A673 (cell line): ENCODE data around the gene APCDD1L. TPM values are rescaled to one million over a fixed set of nuclear protein-coding genes. Genes with fewer than 3 reads are reported as not detected.

ENCODE experiments used
- BruUV-seq: library from RNA; stranded (reverse); fragments of 400-500 nt; replicated peaks from 2 replicates; lab custom pipeline; 2021; lab: Mats Ljungman, UMichigan
- CTCF ChIA-PET: fragments of 300-600 bp; sonication (Branson Sonifier 250); formaldehyde crosslinking; loops from one replicate; lab custom pipeline; 2022; ENCODE audit warnings: antibody characterized with exemption; lab: Charles Lee
- POLR2A ChIA-PET: fragments of 300-600 bp; sonication (Branson Sonifier 250); formaldehyde crosslinking; loops from one replicate; lab custom pipeline; 2022; ENCODE audit warnings: antibody characterized with exemption; ENCODE audit not compliant: low non-redundant PET; lab: Charles Lee
- DNase-seq: peaks from one replicate; pipeline ENCODE4 v3.0.0-alpha.2; 2015; ENCODE audit warnings: low spot score
- H3K27ac ChIP-seq: fragments of 200-600 bp; sonication (generic); 2 replicates; pipeline ENCODE4 v1.5.1; 2016; ENCODE audit warnings: mixed run types, low read depth, mild to moderate bottlenecking, mixed read lengths, antibody characterized with exemption, low read length; ENCODE audit not compliant: poor library complexity, severe bottlenecking
- H3K27me3 ChIP-seq: fragments of 200-600 bp; sonication (generic); replicated peaks from 2 replicates; pipeline ENCODE4 v1.6.1; 2017; ENCODE audit warnings: mixed run types, low read depth, mild to moderate bottlenecking, mixed read lengths, antibody characterized with exemption, low read length; ENCODE audit not compliant: insufficient read depth, poor library complexity
- H3K36me3 ChIP-seq: fragments of 200-600 bp; sonication (generic); 2 replicates; pipeline ENCODE4 v1.6.1; 2016; ENCODE audit warnings: mixed run types, mild to moderate bottlenecking, mixed read lengths, antibody characterized with exemption, low read length; ENCODE audit not compliant: insufficient read depth, poor library complexity, severe bottlenecking
- H3K4me1 ChIP-seq: fragments of 200-600 bp; sonication (generic); 2 replicates; pipeline ENCODE4 v1.6.1; 2017; ENCODE audit warnings: mixed run types, mild to moderate bottlenecking, mixed read lengths, antibody characterized with exemption, low read length; ENCODE audit not compliant: insufficient read depth, poor library complexity, severe bottlenecking
- H3K4me3 ChIP-seq: fragments of 200-600 bp; sonication (generic); 2 replicates; pipeline ENCODE4 v1.5.1; 2016; ENCODE audit warnings: low read depth, mixed run types, mild to moderate bottlenecking, mixed read lengths, low read length; ENCODE audit not compliant: poor library complexity, severe bottlenecking
- H3K9me3 ChIP-seq: fragments of 200-600 bp; sonication (generic); 2 replicates; pipeline ENCODE4 v1.6.1; 2016; ENCODE audit warnings: mixed run types, low read depth, mild to moderate bottlenecking, mixed read lengths, antibody characterized with exemption, low read length; ENCODE audit not compliant: poor library complexity, severe bottlenecking
- CTCF ChIP-seq: fragments of 300-800, 200-600 bp; sonication (generic); conservative IDR thresholded peaks from 2 replicates; pipeline ENCODE4 v1.5.1; 2017; ENCODE audit warnings: low read depth, mild to moderate bottlenecking, antibody characterized with exemption, low read length, moderate library complexity, mixed read lengths
- EZH2 ChIP-seq: fragments of 200-600 bp; sonication (generic); IDR thresholded peaks from 2 replicates; pipeline ENCODE4 v1.6.1; 2017; ENCODE audit warnings: borderline replicate concordance, low read depth, mild to moderate bottlenecking, mixed read lengths, antibody characterized with exemption, low read length; ENCODE audit not compliant: poor library complexity, severe bottlenecking
- intact Hi-C: fragments of 100-400 bp; cut with micrococcal nuclease; formaldehyde crosslinking; loops from one replicate; pipeline ENCODE4 v1.10.0; 2022; ENCODE audit not compliant: unreplicated experiment
- total RNA-seq: library from RNA; stranded (reverse); gene quantifications from 2 replicates; pipeline ENCODE4 v1.2.3, GENCODE V29; 2021

The APCDD1L gene
- total RNA-seq, 1 experiment from 2014 or later = not detected

GRCh38 chr20:58449681-58450221 is 65.4 kb downstream of the APCDD1L start:
- ChIA-PET CTCF (no interaction called here), POLR2A (no interaction called here)
- no peak for DNase-seq
- Histone ChIP-seq H3K27me3 (no peaks in the 10 kb centered on the region), H3K9me3 (no peaks in the 10 kb centered on the region), H3K27ac (no peak overlapping the region), H3K4me3 (no peak overlapping the region), H3K4me1 (no peaks in the 10 kb centered on the region), H3K36me3 (peaks cover 13% of the 10 kb centered on the region)
- TF ChIP-seq CTCF (no peak), EZH2 (no peak)
- intact Hi-C loops = loop anchor here (10.0 kb wide), 1 partner anchor 125 kb away; no protein-coding TSS in a partner anchor
- no TSS peak for BruUV-seq

- Histone ChIP-seq H3K36me3 (peaks cover 20% of the 10 kb centered on the region), H3K27ac (no peak overlapping the region), H3K9me3 (no peaks in the 10 kb centered on the region), H3K4me3 (no peak overlapping the region), H3K27me3 (no peaks in the 10 kb centered on the region), H3K4me1 (no peaks in the 10 kb centered on the region)
- intact Hi-C loops = loop anchor here (10.0 kb wide), 1 partner anchor 124 kb away; no protein-coding TSS in a partner anchor
- no peak for TF ChIP-seq CTCF
- TF ChIP-seq EZH2 = no peak
- BruUV-seq = no TSS peak
- CTCF ChIA-PET = no interaction called here
- no peak for DNase-seq
- POLR2A ChIA-PET = no interaction called here
These were observed 66.2 kb downstream of the APCDD1L start for GRCh38 chr20:58448958-58449357.

GRCh38 chr20:58447511-58448391 is 67.4 kb downstream of the APCDD1L start:
- Histone ChIP-seq H3K9me3 (no peaks in the 10 kb centered on the region), H3K27me3 (no peaks in the 10 kb centered on the region), H3K27ac (no peak overlapping the region), H3K36me3 (peaks cover 23% of the 10 kb centered on the region), H3K4me3 (no peak overlapping the region), H3K4me1 (no peaks in the 10 kb centered on the region)
- CTCF ChIA-PET = interaction anchor here (0.7 to 1.1 kb wide), 2 partner anchors 9 to 126 kb away, joined by 3 read pairs; no protein-coding TSS in a partner anchor
- TF ChIP-seq EZH2 = no peak
- peak; percentile 68 for TF ChIP-seq CTCF
- BruUV-seq = no TSS peak
- POLR2A ChIA-PET = no interaction called here
- DNase-seq = peak; percentile 63
- intact Hi-C loops = loop anchor here (2.0 to 10.0 kb wide), 2 partner anchors 123 to 211 kb away; no protein-coding TSS in a partner anchor
